ENCODE data around the gene CPAMD8. TPM values are rescaled to one million over a fixed set of nuclear protein-coding genes. Genes with fewer than 3 reads are reported as not detected.

The CPAMD8 gene
- total and polyA plus RNA-seq, 2 donors (not counting 3 experiments of a cell fraction or from before 2014, with no cell fraction given): 2.2 to 3.9 TPM

GRCh38 chr19:16934489-16934888 lies 92.1 kb downstream of the CPAMD8 start:
- ChIA-PET CTCF (interaction anchor here (1.2 kb wide), 1 partner anchor 118 kb away, joined by 3 read pairs; no protein-coding TSS in a partner anchor), POLR2A (no interaction called here)
- no TSS peak for BruUV-seq (replicated peaks)
- Histone ChIP-seq H3K36me3 (ENCODE audit: control insufficient read depth in 2 of 2, extremely low read depth in 1 of 2, insufficient read depth in 2 of 2, low read length in 2 of 2) (no peaks in the 10 kb centered on the region), H2AFZ (ENCODE audit: low read depth, low read length) (no peak overlapping the region), H3K79me2 (ENCODE audit: control insufficient read depth, insufficient read depth, low read length) (no peaks in the 10 kb centered on the region), H3K9me1 (replicated peaks; ENCODE audit: control insufficient read depth, extremely low read depth, insufficient read depth, low read length) (no peaks in the 10 kb centered on the region), H3K4me1 (ENCODE audit: control insufficient read depth, extremely low read depth, insufficient read depth, low read length) (no peaks in the 10 kb centered on the region), H3K4me2 (ENCODE audit: insufficient read depth, low read length) (no peak overlapping the region), H3K4me3 (replicated peaks in 1 of 3; ENCODE audit: insufficient read depth in 1 of 3, low read depth in 1 of 3, low read length in 3 of 3) (no peak overlapping the region), H3K27ac (ENCODE audit: insufficient read depth, low read depth, low read length) (no peak overlapping the region), H3K27me3 (ENCODE audit: control insufficient read depth in 2 of 2, insufficient read depth in 2 of 2, low read length in 2 of 2) (peaks cover 1 to 6% of the 10 kb centered on the region in 2 experiments), H3K9ac (replicated peaks; ENCODE audit: extremely low read depth, insufficient read depth, low read length) (no peak overlapping the region), H3K9me3 (replicated peaks; ENCODE audit: control insufficient read depth, insufficient read depth, low read length) (no peaks in the 10 kb centered on the region), H4K20me1 (replicated peaks; ENCODE audit: control insufficient read depth, extremely low read depth, insufficient read depth, low read length) (no peaks in the 10 kb centered on the region)
- intact Hi-C loops (cut with micrococcal nuclease) (no loop called here), dilution Hi-C loops (cut with MboI; ENCODE audit: extremely low pct_ligation_motif_present, low sequenced_read_pairs) (no loop called here)
- FAIRE-seq: no peak
- TF ChIP-seq EZH2 (IDR thresholded peaks at IDR 0.05; ENCODE audit: borderline replicate concordance, low read depth, low read length, severe bottlenecking): no peak
- no peak for TF ChIP-seq GATA2 (IDR thresholded peaks at IDR 0.05; ENCODE audit: insufficient read depth, insufficient read length, low read depth, low read length)
- TF ChIP-seq MAX (IDR thresholded peaks at IDR 0.05; ENCODE audit: insufficient read depth, insufficient read length): no peak
- no peak for TF ChIP-seq CTCF (IDR thresholded peaks at IDR 0.05; ENCODE audit: extremely low read depth in 1 of 2, insufficient read depth in 1 of 2, low read depth in 1 of 2, low read length in 2 of 2)
- TF ChIP-seq FOS (IDR thresholded peaks at IDR 0.05; ENCODE audit: borderline replicate concordance, insufficient read depth, low read length): no peak
- no peak for TF ChIP-seq MYC (IDR thresholded peaks at IDR 0.05; ENCODE audit: low read depth, low read length)
- TF ChIP-seq POLR2A (IDR thresholded peaks at IDR 0.05; ENCODE audit: low read depth, low read length): no peak
- TF ChIP-seq JUN (IDR thresholded peaks at IDR 0.05; ENCODE audit: borderline replicate concordance, insufficient read depth, insufficient read length, low read depth): no peak
- no peak for TF ChIP-seq POLR2AphosphoS5 (IDR thresholded peaks at IDR 0.05; ENCODE audit: insufficient read depth, low read depth, low read length)
- DNase-seq (ENCODE audit: low read depth, low spot score): no peak

All from endothelial cell of umbilical vein (primary cell).